ENCODE measurements around the gene PPFIA2. TPM values are rescaled to one million over a fixed set of nuclear protein-coding genes. Genes with fewer than 3 reads are reported as not detected.

Gene PPFIA2
- total RNA-seq, 1 donor from 2014 or later: 0.83 TPM

GRCh38 chr12:81626406-81626805, 132.7 kb downstream of the PPFIA2 start:
- DNase-seq (no peak), ATAC-seq (no peak)
- Histone ChIP-seq H3K36me3 (no peaks in the 10 kb centered on the region), H3K9me3 (no peaks in the 10 kb centered on the region), H3K4me3 (no peak overlapping the region), H3K27me3 (ENCODE audit: low read depth) (no peaks in the 10 kb centered on the region), H3K27ac (no peak overlapping the region), H3K4me1 (no peaks in the 10 kb centered on the region)
- intact Hi-C loops (cut with DNase I): loop anchor here (5.0 kb wide), 1 partner anchor 169 kb away; no protein-coding TSS in a partner anchor
- TF ChIP-seq CTCF (IDR thresholded peaks at IDR 0.05): no peak

- Histone ChIP-seq H3K36me3 (no peaks in the 10 kb centered on the region), H3K27ac (no peak overlapping the region), H3K9me3 (no peaks in the 10 kb centered on the region), H3K4me3 (no peak overlapping the region), H3K27me3 (ENCODE audit: low read depth) (no peaks in the 10 kb centered on the region), H3K4me1 (no peaks in the 10 kb centered on the region)
- intact Hi-C loops (cut with DNase I): no loop called here
- ATAC-seq: no peak
- DNase-seq: no peak
- no peak for TF ChIP-seq CTCF (IDR thresholded peaks at IDR 0.05)
Observed at GRCh38 chr12:81617915-81618314, 141.2 kb downstream of the PPFIA2 start.

GRCh38 chr12:81615026-81615588, 144.0 kb downstream of the PPFIA2 start:
- H3K9me3 ChIP-seq: no peaks in the 10 kb centered on the region
- no peak for TF ChIP-seq CTCF (IDR thresholded peaks at IDR 0.05)
- intact Hi-C loops (cut with DNase I): no loop called here
- no peaks in the 10 kb centered on the region for H3K36me3 ChIP-seq
- no peaks in the 10 kb centered on the region for H3K27me3 ChIP-seq (ENCODE audit: low read depth)
- DNase-seq (no peak), ATAC-seq (no peak)
- no peak overlapping the region for H3K27ac ChIP-seq
- no peaks in the 10 kb centered on the region for H3K4me1 ChIP-seq
- H3K4me3 ChIP-seq: no peak overlapping the region

GRCh38 chr12:81610955-81611889, 147.9 kb downstream of the PPFIA2 start:
- H3K36me3 ChIP-seq: no peaks in the 10 kb centered on the region
- intact Hi-C loops (cut with DNase I): no loop called here
- H3K27me3 ChIP-seq (ENCODE audit: low read depth): no peaks in the 10 kb centered on the region
- no peaks in the 10 kb centered on the region for H3K4me1 ChIP-seq
- ATAC-seq: peak; percentile 14 to 38
- H3K9me3 ChIP-seq: no peaks in the 10 kb centered on the region
- H3K4me3 ChIP-seq: no peak overlapping the region
- DNase-seq: no peak
- TF ChIP-seq CTCF (IDR thresholded peaks at IDR 0.05): no peak
- H3K27ac ChIP-seq: no peak overlapping the region

GRCh38 chr12:81597928-81598604, 161.1 kb downstream of the PPFIA2 start:
- no peak for TF ChIP-seq CTCF (IDR thresholded peaks at IDR 0.05)
- Histone ChIP-seq H3K9me3 (no peaks in the 10 kb centered on the region), H3K27ac (no peak overlapping the region), H3K36me3 (no peaks in the 10 kb centered on the region), H3K27me3 (ENCODE audit: low read depth) (no peaks in the 10 kb centered on the region), H3K4me1 (no peaks in the 10 kb centered on the region), H3K4me3 (no peak overlapping the region)
- intact Hi-C loops (cut with DNase I): no loop called here
- no peak for DNase-seq
- ATAC-seq: no peak
